Measurements from ENCODE around the gene SMIM10L2A. TPM values are rescaled to one million over a fixed set of nuclear protein-coding genes. Genes with fewer than 3 reads are reported as not detected.
"Not testable (repeated sequence)": the region's sequence is repeated elsewhere in the genome, so short reads cannot be mapped to it uniquely, and the experiment has no call there.

SMIM10L2A gene
- total RNA-seq, 2 donors from 2014 or later = 0.14 to 0.63 TPM

DNA sequence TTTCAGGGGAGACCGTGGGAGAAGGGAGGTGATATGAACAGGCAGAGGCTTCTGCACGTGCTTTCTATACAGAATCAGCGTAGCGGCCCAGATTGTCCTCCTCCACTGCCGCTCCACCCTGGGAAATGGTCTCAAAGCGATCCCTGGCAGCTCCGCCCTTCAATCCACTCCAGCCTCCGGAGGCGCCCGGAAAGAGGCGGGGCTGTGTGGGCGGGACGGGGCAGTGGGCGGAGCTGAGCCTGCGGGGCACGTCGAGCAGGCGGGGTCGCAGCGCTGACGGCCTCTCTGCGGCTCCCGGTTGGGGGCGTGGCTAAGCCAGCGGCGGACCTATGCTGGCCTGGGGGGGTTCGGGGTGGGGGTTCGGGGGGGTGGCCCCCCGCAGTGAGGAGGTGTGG, 210 bp upstream of the SMIM10L2A start:
- Histone ChIP-seq H3K9me3 (no peaks in the 10 kb centered on the region), H3K36me3 (no peaks in the 10 kb centered on the region), H3K4me1 (ENCODE audit: control insufficient read depth in 1 of 2, low read depth in 2 of 2) (no peaks in the 10 kb centered on the region), H3K4me3 (peak overlapping the region; percentile 67), H3K27me3 (replicated peaks; ENCODE audit: insufficient read depth) (no peaks in the 10 kb centered on the region), H3K27ac (no peak overlapping the region)
- ATAC-seq (ENCODE audit: insufficient number of reproducible peaks, low FRiP score, low read depth) = no peak
- peak; percentile 8 for DNase-seq (ENCODE audit: low spot score)
- TF ChIP-seq CTCF (IDR thresholded peaks at IDR 0.05) = no peak

DNA sequence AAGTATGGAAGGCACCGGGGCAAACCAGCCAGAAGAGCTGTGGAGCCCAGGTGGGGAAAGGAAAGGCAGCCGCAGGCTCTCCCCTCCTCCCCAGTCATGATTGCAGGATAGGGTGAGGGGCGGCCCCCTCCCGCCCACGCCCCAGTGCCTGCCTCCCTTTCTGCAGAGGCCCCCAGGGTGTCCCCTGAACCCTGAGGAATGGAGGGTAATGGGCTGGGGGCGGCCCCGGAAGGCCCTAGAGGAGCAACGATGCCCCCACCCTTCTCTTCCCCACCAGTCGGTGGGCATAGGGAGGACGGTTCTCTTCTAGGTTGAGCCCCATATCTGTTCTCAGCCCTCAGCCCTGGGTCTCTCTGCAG, 1.0 kb downstream of the SMIM10L2A start:
- not testable (repeated sequence) for H3K9me3 ChIP-seq; H3K36me3 ChIP-seq; H3K27me3 ChIP-seq (replicated peaks; ENCODE audit: insufficient read depth); DNase-seq (ENCODE audit: low spot score); H3K4me1 ChIP-seq (ENCODE audit: control insufficient read depth in 1 of 2, low read depth in 2 of 2); H3K27ac ChIP-seq; ATAC-seq (ENCODE audit: insufficient number of reproducible peaks, low FRiP score, low read depth)
- peak overlapping the region; percentile 67 for H3K4me3 ChIP-seq

DNA sequence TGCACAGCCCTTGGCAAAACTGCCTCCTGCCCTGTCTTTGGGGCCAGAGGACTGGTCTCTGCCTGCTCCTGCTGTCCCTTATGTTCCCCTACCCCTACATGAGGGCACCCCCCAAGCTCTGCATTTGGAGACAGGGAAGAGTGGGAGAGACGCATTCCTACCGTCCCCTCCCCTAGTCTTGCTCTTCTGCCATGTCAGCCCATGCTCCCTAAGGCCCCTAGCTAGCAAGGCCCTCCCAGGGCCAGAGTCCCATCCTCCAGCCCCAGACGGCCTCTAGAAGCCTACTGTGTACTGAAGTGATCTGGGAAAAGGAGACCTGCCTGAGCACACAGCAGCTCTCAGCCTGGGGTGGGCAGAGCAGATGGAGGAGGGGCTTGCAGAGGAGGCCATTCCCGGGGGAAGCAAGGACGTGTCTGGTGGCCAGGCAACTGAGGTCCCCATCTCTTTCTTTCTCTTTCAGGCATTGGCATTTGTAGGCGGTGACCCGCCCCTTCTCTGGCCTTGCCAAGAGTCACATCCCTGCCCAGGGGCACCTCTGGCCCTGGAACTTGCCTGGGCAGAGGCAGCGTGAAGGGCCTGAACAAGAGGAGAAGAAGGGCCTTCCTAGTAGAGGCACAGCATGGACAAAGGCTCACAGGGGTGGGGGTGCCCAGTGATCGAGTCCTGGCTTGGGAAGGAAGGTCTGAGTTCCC, 1.6 kb downstream of the SMIM10L2A start:
- not testable (repeated sequence) for H3K4me3 ChIP-seq; DNase-seq (ENCODE audit: low spot score); H3K27me3 ChIP-seq (replicated peaks; ENCODE audit: insufficient read depth); H3K27ac ChIP-seq; ATAC-seq (ENCODE audit: insufficient number of reproducible peaks, low FRiP score, low read depth); H3K36me3 ChIP-seq; H3K9me3 ChIP-seq; H3K4me1 ChIP-seq (ENCODE audit: control insufficient read depth in 1 of 2, low read depth in 2 of 2)

- no peak overlapping the region for H3K27ac ChIP-seq
- H3K9me3 ChIP-seq = no peaks in the 10 kb centered on the region
- H3K36me3 ChIP-seq = no peaks in the 10 kb centered on the region
- H3K4me3 ChIP-seq = no peak overlapping the region
- no peaks in the 10 kb centered on the region for H3K27me3 ChIP-seq (replicated peaks; ENCODE audit: insufficient read depth)
- DNase-seq (ENCODE audit: low spot score) = no peak
- TF ChIP-seq CTCF (IDR thresholded peaks at IDR 0.05) = no peak
- no peaks in the 10 kb centered on the region for H3K4me1 ChIP-seq (ENCODE audit: control insufficient read depth in 1 of 2, low read depth in 2 of 2)
- ATAC-seq (ENCODE audit: insufficient number of reproducible peaks, low FRiP score, low read depth) = no peak
Measured at GRCh38 chrX:135424469-135424868, 2.7 kb downstream of the SMIM10L2A start.

- Histone ChIP-seq H3K9me3 (no peaks in the 10 kb centered on the region), H3K4me1 (ENCODE audit: control insufficient read depth in 1 of 2, low read depth in 2 of 2) (no peaks in the 10 kb centered on the region), H3K27me3 (replicated peaks; ENCODE audit: insufficient read depth) (no peaks in the 10 kb centered on the region), H3K36me3 (no peaks in the 10 kb centered on the region), H3K27ac (no peak overlapping the region), H3K4me3 (no peak overlapping the region)
- no peak for DNase-seq (ENCODE audit: low spot score)
- TF ChIP-seq CTCF (IDR thresholded peaks at IDR 0.05) = no peak
- no peak for ATAC-seq (ENCODE audit: insufficient number of reproducible peaks, low FRiP score, low read depth)
Measured at GRCh38 chrX:135425026-135425965, 3.6 kb downstream of the SMIM10L2A start.

GRCh38 chrX:135429429-135429828, 7.7 kb downstream of the SMIM10L2A start:
- no peak for DNase-seq (ENCODE audit: low spot score)
- TF ChIP-seq CTCF (IDR thresholded peaks at IDR 0.05) = no peak
- no peak overlapping the region for H3K4me3 ChIP-seq
- H3K36me3 ChIP-seq = no peaks in the 10 kb centered on the region
- H3K27ac ChIP-seq = no peak overlapping the region
- H3K27me3 ChIP-seq (replicated peaks; ENCODE audit: insufficient read depth) = no peaks in the 10 kb centered on the region
- no peaks in the 10 kb centered on the region for H3K9me3 ChIP-seq
- no peak for ATAC-seq (ENCODE audit: insufficient number of reproducible peaks, low FRiP score, low read depth)
- H3K4me1 ChIP-seq (ENCODE audit: control insufficient read depth in 1 of 2, low read depth in 2 of 2) = no peaks in the 10 kb centered on the region
